ENCODE results near the gene CLDN15. TPM values are rescaled to one million over a fixed set of nuclear protein-coding genes. Genes with fewer than 3 reads are reported as not detected.
A peak's percentile ranks its signal among the peaks of the same experiment; 100 is the strongest.

Gene CLDN15
- total RNA-seq, 1 experiment from 2014 or later = 6.5 TPM

DNA sequence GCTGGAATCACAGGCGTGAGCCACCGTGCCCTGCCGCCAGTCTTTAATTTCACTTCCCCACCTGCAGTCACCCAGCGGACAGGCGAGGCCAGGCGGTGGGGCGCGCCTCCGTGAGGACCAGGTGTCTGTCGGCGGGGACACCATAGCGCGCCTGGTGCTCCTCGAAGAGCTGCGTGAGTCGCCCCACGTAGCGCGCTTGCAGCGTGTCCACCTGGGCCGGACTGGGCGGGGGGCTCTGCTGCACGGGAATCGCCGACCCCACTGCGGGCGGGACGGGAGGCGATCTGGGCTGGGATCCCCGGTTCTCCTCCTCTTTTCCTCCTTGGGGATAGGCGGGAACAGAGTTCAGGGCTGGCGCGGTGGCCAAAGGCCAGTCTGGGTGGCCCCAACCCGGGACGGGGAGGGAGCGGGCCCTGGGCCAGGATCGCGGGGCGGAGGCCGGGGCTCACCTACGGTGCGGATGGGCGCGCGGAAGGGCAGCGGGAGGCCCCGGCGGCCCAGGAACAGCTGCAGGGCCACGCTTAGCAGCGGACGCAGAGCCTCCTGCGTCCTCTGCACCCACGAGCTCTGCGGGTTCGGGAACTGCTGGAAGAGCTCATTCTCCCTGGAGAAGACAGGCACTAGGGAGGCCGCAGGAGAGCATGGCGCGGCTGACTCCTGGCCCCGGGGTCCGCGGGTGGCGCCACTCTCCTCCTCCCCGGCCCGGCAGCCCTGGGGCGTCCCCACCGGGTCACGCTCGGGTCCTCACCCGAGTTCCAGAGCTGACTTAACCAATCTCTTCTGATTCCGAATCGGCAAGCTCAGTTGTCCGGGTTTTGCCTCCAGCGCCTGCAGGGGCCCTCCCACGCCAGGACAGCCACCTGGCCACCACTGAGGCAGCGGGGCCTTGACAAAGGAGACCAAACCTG, 35.7 kb downstream of the CLDN15 start (continued):
- TF ChIP-seq, protein P1, sequence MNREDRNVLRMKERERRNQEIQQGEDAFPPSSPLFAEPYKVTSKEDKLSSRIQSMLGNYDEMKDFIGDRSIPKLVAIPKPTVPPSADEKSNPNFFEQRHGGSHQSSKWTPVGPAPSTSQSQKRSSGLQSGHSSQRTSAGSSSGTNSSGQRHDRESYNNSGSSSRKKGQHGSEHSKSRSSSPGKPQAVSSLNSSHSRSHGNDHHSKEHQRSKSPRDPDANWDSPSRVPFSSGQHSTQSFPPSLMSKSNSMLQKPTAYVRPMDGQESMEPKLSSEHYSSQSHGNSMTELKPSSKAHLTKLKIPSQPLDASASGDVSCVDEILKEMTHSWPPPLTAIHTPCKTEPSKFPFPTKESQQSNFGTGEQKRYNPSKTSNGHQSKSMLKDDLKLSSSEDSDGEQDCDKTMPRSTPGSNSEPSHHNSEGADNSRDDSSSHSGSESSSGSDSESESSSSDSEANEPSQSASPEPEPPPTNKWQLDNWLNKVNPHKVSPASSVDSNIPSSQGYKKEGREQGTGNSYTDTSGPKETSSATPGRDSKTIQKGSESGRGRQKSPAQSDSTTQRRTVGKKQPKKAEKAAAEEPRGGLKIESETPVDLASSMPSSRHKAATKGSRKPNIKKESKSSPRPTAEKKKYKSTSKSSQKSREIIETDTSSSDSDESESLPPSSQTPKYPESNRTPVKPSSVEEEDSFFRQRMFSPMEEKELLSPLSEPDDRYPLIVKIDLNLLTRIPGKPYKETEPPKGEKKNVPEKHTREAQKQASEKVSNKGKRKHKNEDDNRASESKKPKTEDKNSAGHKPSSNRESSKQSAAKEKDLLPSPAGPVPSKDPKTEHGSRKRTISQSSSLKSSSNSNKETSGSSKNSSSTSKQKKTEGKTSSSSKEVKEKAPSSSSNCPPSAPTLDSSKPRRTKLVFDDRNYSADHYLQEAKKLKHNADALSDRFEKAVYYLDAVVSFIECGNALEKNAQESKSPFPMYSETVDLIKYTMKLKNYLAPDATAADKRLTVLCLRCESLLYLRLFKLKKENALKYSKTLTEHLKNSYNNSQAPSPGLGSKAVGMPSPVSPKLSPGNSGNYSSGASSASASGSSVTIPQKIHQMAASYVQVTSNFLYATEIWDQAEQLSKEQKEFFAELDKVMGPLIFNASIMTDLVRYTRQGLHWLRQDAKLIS (CRISPR knock-in tag; IDR thresholded peaks at IDR 0.05; ENCODE audit: borderline replicate concordance) = no peak
- TF ChIP-seq, protein P2, sequence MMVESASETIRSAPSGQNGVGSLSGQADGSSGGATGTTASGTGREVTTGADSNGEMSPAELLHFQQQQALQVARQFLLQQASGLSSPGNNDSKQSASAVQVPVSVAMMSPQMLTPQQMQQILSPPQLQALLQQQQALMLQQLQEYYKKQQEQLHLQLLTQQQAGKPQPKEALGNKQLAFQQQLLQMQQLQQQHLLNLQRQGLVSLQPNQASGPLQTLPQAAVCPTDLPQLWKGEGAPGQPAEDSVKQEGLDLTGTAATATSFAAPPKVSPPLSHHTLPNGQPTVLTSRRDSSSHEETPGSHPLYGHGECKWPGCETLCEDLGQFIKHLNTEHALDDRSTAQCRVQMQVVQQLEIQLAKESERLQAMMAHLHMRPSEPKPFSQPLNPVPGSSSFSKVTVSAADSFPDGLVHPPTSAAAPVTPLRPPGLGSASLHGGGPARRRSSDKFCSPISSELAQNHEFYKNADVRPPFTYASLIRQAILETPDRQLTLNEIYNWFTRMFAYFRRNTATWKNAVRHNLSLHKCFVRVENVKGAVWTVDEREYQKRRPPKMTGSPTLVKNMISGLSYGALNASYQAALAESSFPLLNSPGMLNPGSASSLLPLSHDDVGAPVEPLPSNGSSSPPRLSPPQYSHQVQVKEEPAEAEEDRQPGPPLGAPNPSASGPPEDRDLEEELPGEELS (CRISPR knock-in tag; IDR thresholded peaks at IDR 0.05) = no peak
- TF ChIP-seq, protein P3, sequence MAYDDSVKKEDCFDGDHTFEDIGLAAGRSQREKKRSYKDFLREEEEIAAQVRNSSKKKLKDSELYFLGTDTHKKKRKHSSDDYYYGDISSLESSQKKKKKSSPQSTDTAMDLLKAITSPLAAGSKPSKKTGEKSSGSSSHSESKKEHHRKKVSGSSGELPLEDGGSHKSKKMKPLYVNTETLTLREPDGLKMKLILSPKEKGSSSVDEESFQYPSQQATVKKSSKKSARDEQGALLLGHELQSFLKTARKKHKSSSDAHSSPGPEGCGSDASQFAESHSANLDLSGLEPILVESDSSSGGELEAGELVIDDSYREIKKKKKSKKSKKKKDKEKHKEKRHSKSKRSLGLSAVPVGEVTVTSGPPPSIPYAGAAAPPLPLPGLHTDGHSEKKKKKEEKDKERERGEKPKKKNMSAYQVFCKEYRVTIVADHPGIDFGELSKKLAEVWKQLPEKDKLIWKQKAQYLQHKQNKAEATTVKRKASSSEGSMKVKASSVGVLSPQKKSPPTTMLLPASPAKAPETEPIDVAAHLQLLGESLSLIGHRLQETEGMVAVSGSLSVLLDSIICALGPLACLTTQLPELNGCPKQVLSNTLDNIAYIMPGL (CRISPR knock-in tag; IDR thresholded peaks at IDR 0.05) = 0 out of 2 replicates have a peak, but pooled peaks have one; percentile 48
- TF ChIP-seq, protein P4, sequence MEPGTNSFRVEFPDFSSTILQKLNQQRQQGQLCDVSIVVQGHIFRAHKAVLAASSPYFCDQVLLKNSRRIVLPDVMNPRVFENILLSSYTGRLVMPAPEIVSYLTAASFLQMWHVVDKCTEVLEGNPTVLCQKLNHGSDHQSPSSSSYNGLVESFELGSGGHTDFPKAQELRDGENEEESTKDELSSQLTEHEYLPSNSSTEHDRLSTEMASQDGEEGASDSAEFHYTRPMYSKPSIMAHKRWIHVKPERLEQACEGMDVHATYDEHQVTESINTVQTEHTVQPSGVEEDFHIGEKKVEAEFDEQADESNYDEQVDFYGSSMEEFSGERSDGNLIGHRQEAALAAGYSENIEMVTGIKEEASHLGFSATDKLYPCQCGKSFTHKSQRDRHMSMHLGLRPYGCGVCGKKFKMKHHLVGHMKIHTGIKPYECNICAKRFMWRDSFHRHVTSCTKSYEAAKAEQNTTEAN (CRISPR knock-in tag; IDR thresholded peaks at IDR 0.05) = peak; percentile 64; the same call in 1 of the 2 replicates
- no peak for TF ChIP-seq ZNF219 (CRISPR knock-in tag; IDR thresholded peaks at IDR 0.05; ENCODE audit: borderline replicate concordance)
- TF ChIP-seq, protein P5, sequence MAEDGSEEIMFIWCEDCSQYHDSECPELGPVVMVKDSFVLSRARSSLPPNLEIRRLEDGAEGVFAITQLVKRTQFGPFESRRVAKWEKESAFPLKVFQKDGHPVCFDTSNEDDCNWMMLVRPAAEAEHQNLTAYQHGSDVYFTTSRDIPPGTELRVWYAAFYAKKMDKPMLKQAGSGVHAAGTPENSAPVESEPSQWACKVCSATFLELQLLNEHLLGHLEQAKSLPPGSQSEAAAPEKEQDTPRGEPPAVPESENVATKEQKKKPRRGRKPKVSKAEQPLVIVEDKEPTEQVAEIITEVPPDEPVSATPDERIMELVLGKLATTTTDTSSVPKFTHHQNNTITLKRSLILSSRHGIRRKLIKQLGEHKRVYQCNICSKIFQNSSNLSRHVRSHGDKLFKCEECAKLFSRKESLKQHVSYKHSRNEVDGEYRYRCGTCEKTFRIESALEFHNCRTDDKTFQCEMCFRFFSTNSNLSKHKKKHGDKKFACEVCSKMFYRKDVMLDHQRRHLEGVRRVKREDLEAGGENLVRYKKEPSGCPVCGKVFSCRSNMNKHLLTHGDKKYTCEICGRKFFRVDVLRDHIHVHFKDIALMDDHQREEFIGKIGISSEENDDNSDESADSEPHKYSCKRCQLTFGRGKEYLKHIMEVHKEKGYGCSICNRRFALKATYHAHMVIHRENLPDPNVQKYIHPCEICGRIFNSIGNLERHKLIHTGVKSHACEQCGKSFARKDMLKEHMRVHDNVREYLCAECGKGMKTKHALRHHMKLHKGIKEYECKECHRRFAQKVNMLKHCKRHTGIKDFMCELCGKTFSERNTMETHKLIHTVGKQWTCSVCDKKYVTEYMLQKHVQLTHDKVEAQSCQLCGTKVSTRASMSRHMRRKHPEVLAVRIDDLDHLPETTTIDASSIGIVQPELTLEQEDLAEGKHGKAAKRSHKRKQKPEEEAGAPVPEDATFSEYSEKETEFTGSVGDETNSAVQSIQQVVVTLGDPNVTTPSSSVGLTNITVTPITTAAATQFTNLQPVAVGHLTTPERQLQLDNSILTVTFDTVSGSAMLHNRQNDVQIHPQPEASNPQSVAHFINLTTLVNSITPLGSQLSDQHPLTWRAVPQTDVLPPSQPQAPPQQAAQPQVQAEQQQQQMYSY (CRISPR knock-in tag; IDR thresholded peaks at IDR 0.05) = peak; percentile 90
- no peak for TF ChIP-seq RORB (CRISPR knock-in tag; IDR thresholded peaks at IDR 0.05)
- 0 out of 2 replicates have a peak, but pooled peaks have one; percentile 79 for TF ChIP-seq CBFB (CRISPR knock-in tag; IDR thresholded peaks at IDR 0.05; ENCODE audit: low read depth)
- no peak for TF ChIP-seq ETV6 (CRISPR knock-in tag; IDR thresholded peaks at IDR 0.05)
- TF ChIP-seq PRRX2 (CRISPR knock-in tag; IDR thresholded peaks at IDR 0.05) = no peak
- TF ChIP-seq, protein P6, sequence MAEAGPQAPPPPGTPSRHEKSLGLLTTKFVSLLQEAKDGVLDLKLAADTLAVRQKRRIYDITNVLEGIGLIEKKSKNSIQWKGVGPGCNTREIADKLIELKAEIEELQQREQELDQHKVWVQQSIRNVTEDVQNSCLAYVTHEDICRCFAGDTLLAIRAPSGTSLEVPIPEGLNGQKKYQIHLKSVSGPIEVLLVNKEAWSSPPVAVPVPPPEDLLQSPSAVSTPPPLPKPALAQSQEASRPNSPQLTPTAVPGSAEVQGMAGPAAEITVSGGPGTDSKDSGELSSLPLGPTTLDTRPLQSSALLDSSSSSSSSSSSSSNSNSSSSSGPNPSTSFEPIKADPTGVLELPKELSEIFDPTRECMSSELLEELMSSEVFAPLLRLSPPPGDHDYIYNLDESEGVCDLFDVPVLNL (CRISPR knock-in tag; IDR thresholded peaks at IDR 0.05; ENCODE audit: borderline replicate concordance, low read depth) = no peak
- 0 out of 2 replicates have a peak, but pooled peaks have one; percentile 49 for TF ChIP-seq ESRRA (CRISPR knock-in tag; IDR thresholded peaks at IDR 0.05; ENCODE audit: borderline replicate concordance)
- TF ChIP-seq, protein P7, sequence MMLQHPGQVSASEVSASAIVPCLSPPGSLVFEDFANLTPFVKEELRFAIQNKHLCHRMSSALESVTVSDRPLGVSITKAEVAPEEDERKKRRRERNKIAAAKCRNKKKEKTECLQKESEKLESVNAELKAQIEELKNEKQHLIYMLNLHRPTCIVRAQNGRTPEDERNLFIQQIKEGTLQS (CRISPR knock-in tag; conservative IDR thresholded peaks at IDR 0.05) = no peak
- TF ChIP-seq ZNF263 (CRISPR knock-in tag; IDR thresholded peaks at IDR 0.05; ENCODE audit: low read depth) = no peak
- TF ChIP-seq ZNF423 (CRISPR knock-in tag; IDR thresholded peaks at IDR 0.05) = 0 out of 2 replicates have a peak, but pooled peaks have one; percentile 14
- TF ChIP-seq, protein P8, sequence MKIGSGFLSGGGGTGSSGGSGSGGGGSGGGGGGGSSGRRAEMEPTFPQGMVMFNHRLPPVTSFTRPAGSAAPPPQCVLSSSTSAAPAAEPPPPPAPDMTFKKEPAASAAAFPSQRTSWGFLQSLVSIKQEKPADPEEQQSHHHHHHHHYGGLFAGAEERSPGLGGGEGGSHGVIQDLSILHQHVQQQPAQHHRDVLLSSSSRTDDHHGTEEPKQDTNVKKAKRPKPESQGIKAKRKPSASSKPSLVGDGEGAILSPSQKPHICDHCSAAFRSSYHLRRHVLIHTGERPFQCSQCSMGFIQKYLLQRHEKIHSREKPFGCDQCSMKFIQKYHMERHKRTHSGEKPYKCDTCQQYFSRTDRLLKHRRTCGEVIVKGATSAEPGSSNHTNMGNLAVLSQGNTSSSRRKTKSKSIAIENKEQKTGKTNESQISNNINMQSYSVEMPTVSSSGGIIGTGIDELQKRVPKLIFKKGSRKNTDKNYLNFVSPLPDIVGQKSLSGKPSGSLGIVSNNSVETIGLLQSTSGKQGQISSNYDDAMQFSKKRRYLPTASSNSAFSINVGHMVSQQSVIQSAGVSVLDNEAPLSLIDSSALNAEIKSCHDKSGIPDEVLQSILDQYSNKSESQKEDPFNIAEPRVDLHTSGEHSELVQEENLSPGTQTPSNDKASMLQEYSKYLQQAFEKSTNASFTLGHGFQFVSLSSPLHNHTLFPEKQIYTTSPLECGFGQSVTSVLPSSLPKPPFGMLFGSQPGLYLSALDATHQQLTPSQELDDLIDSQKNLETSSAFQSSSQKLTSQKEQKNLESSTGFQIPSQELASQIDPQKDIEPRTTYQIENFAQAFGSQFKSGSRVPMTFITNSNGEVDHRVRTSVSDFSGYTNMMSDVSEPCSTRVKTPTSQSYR (CRISPR knock-in tag; IDR thresholded peaks at IDR 0.05) = 0 out of 2 replicates have a peak, but pooled peaks have one; percentile 40
- TF ChIP-seq NR2C2 (CRISPR knock-in tag; IDR thresholded peaks at IDR 0.05) = no peak
- TF ChIP-seq ZNF121 (CRISPR knock-in tag; IDR thresholded peaks at IDR 0.05) = no peak
- no peak for TF ChIP-seq SMAD3 (CRISPR knock-in tag; IDR thresholded peaks at IDR 0.05; ENCODE audit: borderline replicate concordance)
- no peak for TF ChIP-seq SOX15 (CRISPR knock-in tag; IDR thresholded peaks at IDR 0.05)

All from WTC11 (cell line).